ENCODE measurements around the gene CREM.

CREM gene

DNA sequence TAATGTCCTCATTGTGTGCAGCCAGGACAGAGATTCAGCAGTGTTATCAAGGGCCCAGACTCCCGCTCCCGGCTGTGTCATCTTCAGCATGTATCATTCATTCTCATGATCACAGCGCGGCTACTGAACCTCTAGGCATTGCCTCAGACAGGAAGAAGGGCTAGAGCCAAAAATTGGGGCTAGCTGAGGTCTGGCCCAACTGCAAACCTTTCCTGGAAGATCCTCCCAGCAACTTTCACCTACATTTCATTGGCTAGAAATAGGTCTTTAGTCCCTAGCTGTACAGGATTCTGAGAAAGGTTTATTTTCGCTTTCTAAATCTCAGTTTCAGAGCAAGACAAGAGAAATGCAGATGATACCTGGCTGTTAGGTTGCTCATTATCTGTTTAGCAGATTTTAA is 81.9 kb downstream of the CREM start:
- TF ChIP-seq YY1 (IDR thresholded peaks at IDR 0.05; ENCODE audit: low read depth), result no peak
- no peak for TF ChIP-seq EGR1 (IDR thresholded peaks at IDR 0.05)
- no peak for TF ChIP-seq NFIC (IDR thresholded peaks at IDR 0.05)
- no peak for TF ChIP-seq RAD21 (IDR thresholded peaks at IDR 0.05; ENCODE audit: low read depth)
- no peak for TF ChIP-seq CREB1 (IDR thresholded peaks at IDR 0.05; ENCODE audit: low read depth)
- TF ChIP-seq, protein P1, sequence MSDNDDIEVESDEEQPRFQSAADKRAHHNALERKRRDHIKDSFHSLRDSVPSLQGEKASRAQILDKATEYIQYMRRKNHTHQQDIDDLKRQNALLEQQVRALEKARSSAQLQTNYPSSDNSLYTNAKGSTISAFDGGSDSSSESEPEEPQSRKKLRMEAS (IDR thresholded peaks at IDR 0.05), result no peak
- TF ChIP-seq TCF12 (IDR thresholded peaks at IDR 0.05; ENCODE audit: low read depth), result no peak
- TF ChIP-seq CEBPB (IDR thresholded peaks at IDR 0.05), result no peak
- no peak for TF ChIP-seq ZBTB7A (IDR thresholded peaks at IDR 0.05; ENCODE audit: low read depth)
- TF ChIP-seq, protein P2, sequence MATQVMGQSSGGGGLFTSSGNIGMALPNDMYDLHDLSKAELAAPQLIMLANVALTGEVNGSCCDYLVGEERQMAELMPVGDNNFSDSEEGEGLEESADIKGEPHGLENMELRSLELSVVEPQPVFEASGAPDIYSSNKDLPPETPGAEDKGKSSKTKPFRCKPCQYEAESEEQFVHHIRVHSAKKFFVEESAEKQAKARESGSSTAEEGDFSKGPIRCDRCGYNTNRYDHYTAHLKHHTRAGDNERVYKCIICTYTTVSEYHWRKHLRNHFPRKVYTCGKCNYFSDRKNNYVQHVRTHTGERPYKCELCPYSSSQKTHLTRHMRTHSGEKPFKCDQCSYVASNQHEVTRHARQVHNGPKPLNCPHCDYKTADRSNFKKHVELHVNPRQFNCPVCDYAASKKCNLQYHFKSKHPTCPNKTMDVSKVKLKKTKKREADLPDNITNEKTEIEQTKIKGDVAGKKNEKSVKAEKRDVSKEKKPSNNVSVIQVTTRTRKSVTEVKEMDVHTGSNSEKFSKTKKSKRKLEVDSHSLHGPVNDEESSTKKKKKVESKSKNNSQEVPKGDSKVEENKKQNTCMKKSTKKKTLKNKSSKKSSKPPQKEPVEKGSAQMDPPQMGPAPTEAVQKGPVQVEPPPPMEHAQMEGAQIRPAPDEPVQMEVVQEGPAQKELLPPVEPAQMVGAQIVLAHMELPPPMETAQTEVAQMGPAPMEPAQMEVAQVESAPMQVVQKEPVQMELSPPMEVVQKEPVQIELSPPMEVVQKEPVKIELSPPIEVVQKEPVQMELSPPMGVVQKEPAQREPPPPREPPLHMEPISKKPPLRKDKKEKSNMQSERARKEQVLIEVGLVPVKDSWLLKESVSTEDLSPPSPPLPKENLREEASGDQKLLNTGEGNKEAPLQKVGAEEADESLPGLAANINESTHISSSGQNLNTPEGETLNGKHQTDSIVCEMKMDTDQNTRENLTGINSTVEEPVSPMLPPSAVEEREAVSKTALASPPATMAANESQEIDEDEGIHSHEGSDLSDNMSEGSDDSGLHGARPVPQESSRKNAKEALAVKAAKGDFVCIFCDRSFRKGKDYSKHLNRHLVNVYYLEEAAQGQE (IDR thresholded peaks at IDR 0.05; ENCODE audit: low read depth), result no peak
- TF ChIP-seq, protein P3, sequence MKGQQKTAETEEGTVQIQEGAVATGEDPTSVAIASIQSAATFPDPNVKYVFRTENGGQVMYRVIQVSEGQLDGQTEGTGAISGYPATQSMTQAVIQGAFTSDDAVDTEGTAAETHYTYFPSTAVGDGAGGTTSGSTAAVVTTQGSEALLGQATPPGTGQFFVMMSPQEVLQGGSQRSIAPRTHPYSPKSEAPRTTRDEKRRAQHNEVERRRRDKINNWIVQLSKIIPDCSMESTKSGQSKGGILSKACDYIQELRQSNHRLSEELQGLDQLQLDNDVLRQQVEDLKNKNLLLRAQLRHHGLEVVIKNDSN (IDR thresholded peaks at IDR 0.05), result no peak

GRCh38 chr10:35208949-35209613 is 82.4 kb downstream of the CREM start:
- TF ChIP-seq TCF12 (IDR thresholded peaks at IDR 0.05; ENCODE audit: low read depth) (no peak), RAD21 (IDR thresholded peaks at IDR 0.05; ENCODE audit: low read depth) (no peak), FOXM1 (IDR thresholded peaks at IDR 0.05; ENCODE audit: borderline replicate concordance, low read depth) (no peak), YY1 (IDR thresholded peaks at IDR 0.05; ENCODE audit: low read depth) (no peak), CEBPB (IDR thresholded peaks at IDR 0.05) (no peak), CREB1 (IDR thresholded peaks at IDR 0.05; ENCODE audit: low read depth) (no peak), TEAD4 (IDR thresholded peaks at IDR 0.05) (no peak), NFIC (IDR thresholded peaks at IDR 0.05) (no peak)
- TF ChIP-seq, protein P1 (IDR thresholded peaks at IDR 0.05), result no peak

DNA sequence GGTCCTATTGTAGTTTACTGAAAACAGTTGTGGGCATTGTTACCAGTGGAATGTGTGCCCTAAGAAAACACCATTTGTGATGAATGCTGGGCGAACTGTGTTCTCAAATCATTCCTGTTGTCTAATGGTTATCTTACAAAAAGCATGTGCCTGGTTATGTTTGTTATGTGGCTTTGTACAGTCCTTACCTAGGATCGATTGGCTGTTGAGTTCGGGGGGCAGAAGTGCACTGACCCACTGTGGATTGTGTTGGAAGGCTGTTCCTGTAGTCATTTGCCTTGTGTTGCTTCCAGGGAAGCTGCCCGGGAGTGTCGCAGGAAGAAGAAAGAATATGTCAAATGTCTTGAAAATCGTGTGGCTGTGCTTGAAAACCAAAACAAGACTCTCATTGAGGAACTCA is 84.3 kb downstream of the CREM start:
- no peak for TF ChIP-seq TEAD4 (IDR thresholded peaks at IDR 0.05)
- TF ChIP-seq RAD21 (IDR thresholded peaks at IDR 0.05; ENCODE audit: low read depth), result no peak
- TF ChIP-seq TAF1 (IDR thresholded peaks at IDR 0.05; ENCODE audit: low read depth), result no peak
- TF ChIP-seq EGR1 (IDR thresholded peaks at IDR 0.05), result no peak
- no peak for TF ChIP-seq ZBTB7A (IDR thresholded peaks at IDR 0.05; ENCODE audit: low read depth)
- TF ChIP-seq CEBPB (IDR thresholded peaks at IDR 0.05), result no peak
- no peak for TF ChIP-seq FOXM1 (IDR thresholded peaks at IDR 0.05; ENCODE audit: borderline replicate concordance, low read depth)
- TF ChIP-seq TCF12 (IDR thresholded peaks at IDR 0.05; ENCODE audit: low read depth), result no peak
- TF ChIP-seq CREB1 (IDR thresholded peaks at IDR 0.05; ENCODE audit: low read depth), result no peak
- TF ChIP-seq NFIC (IDR thresholded peaks at IDR 0.05), result no peak
- TF ChIP-seq, protein P1 (IDR thresholded peaks at IDR 0.05), result no peak
- no peak for TF ChIP-seq EP300 (IDR thresholded peaks at IDR 0.05; ENCODE audit: borderline replicate concordance)
- TF ChIP-seq YY1 (IDR thresholded peaks at IDR 0.05; ENCODE audit: low read depth), result no peak

- no peak for TF ChIP-seq EP300 (IDR thresholded peaks at IDR 0.05; ENCODE audit: borderline replicate concordance)
- TF ChIP-seq, protein P3 (IDR thresholded peaks at IDR 0.05), result no peak
- TF ChIP-seq CEBPB (IDR thresholded peaks at IDR 0.05), result no peak
Measured at GRCh38 chr10:35211390-35211789, 84.7 kb downstream of the CREM start.

GRCh38 chr10:35212856-35213255 is 86.2 kb downstream of the CREM start:
- TF ChIP-seq NFIC (IDR thresholded peaks at IDR 0.05) (no peak), RAD21 (IDR thresholded peaks at IDR 0.05; ENCODE audit: low read depth) (no peak), EP300 (IDR thresholded peaks at IDR 0.05; ENCODE audit: borderline replicate concordance) (no peak)
- TF ChIP-seq, protein P3 (IDR thresholded peaks at IDR 0.05), result no peak

GRCh38 chr10:35213699-35214098 is 87.1 kb downstream of the CREM start:
- TF ChIP-seq, protein P3 (IDR thresholded peaks at IDR 0.05), result no peak
- TF ChIP-seq, protein P1 (IDR thresholded peaks at IDR 0.05), result no peak
- TF ChIP-seq NFIC (IDR thresholded peaks at IDR 0.05), result no peak
- TF ChIP-seq CEBPB (IDR thresholded peaks at IDR 0.05), result no peak

GRCh38 chr10:35214607-35215020 is 88.0 kb downstream of the CREM start:
- TF ChIP-seq EP300 (IDR thresholded peaks at IDR 0.05; ENCODE audit: borderline replicate concordance) (no peak), TCF12 (IDR thresholded peaks at IDR 0.05; ENCODE audit: low read depth) (no peak), NFIC (IDR thresholded peaks at IDR 0.05) (no peak), TAF1 (IDR thresholded peaks at IDR 0.05; ENCODE audit: low read depth) (no peak), FOXM1 (IDR thresholded peaks at IDR 0.05; ENCODE audit: borderline replicate concordance, low read depth) (no peak), TEAD4 (IDR thresholded peaks at IDR 0.05) (no peak), ZBTB7A (IDR thresholded peaks at IDR 0.05; ENCODE audit: low read depth) (no peak), YY1 (IDR thresholded peaks at IDR 0.05; ENCODE audit: low read depth) (no peak), RAD21 (IDR thresholded peaks at IDR 0.05; ENCODE audit: low read depth) (no peak), EGR1 (IDR thresholded peaks at IDR 0.05) (no peak)
- TF ChIP-seq, protein P3 (IDR thresholded peaks at IDR 0.05), result no peak
- TF ChIP-seq, protein P2 (IDR thresholded peaks at IDR 0.05; ENCODE audit: low read depth), result no peak
- TF ChIP-seq, protein P1 (IDR thresholded peaks at IDR 0.05), result no peak
